Measurements from ENCODE around the gene HRH3.

The HRH3 gene

DNA sequence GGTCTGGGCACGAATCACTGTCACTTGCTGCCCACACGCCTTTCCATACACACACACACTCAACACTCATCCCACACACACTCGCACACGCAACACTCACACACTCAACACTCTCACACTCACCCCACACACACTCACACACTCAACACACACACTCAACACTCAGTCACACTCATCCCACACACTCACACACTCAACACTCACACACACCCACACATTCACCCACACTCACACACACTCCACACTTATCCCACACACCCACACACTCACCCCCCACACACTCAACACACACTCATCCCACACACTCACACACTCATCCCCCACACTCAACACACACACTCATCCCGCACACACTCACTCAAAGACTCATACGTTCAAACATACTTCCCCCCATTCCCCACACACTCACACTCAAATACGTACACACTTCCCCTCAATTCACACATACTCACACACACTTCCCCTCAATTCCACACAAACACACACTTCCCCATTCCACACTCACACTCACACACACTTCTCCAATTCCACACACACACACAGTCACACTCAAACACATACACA lies 9.0 kb upstream of the HRH3 start:
- DNase-seq: no peak

DNA sequence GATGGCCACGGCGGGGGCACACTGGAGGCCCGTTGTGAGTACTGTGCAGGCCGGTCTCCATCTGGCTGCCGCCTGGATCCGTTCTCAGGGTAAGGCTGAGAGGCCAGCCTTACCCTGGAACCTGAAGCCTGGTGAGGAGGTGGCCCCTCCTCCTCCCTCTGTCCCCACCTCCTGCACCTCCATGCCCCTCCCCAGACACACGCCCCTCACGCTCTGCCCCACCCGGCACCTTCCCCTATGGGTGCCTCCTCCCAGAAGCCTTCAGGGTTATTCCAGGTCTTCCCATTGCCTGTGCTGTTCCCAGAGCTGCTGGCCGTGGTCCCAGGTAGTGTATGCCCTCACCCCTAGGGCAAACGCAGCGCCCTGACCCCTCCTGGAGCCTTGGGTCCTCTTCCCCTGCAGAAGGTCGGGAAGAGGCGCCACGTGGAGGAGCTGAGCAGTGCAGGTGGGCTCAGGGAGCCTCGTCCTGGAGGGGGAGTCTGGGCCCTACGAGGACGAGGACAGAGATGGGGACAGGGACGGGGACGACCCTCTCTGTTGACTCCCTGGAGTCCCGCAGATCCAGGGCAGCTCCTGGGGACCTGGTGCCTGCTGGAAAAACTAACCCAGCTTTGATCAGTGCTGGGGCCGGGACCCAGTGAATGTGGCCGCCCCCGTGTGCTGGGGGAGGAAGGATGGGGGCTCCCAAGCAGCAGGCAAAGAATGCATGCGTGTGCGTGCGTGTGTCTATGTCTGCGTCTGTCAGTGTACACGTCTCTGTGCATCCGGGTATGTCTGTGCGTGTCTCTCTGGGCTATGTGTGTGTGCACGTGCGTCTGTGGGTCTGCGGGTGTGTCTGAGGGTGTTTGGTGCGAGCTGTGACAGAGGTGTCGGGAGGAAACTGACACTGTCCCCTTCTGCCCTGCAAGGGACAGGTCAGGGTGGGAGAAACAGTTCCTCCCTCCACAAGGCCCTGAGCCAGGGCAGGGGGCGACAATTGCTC lies 8.2 kb upstream of the HRH3 start:
- DNase-seq: no peak

DNA sequence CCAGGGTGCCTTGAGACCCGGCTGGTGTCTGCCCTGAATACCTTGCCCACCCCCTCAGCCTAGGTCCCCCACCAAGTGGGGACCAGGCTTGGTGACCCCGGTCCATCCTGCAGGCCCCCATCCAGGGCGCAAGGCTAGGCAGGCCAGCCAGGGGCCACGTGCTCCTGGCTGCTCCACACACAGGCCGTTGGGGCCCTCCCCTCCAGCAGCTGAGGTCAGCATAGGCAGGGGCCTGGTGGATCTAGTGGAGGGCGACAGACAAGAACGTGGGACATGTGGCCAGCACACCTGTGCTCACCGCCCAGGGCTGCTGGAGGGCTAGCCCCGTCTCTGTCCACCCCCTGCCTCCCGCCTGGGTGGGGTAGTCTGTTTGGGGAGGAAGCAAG lies 7.5 kb upstream of the HRH3 start:
- no peak for DNase-seq

- no peak for DNase-seq
Measured at GRCh38 chr20:62226707-62227590, 6.9 kb upstream of the HRH3 start.

DNA sequence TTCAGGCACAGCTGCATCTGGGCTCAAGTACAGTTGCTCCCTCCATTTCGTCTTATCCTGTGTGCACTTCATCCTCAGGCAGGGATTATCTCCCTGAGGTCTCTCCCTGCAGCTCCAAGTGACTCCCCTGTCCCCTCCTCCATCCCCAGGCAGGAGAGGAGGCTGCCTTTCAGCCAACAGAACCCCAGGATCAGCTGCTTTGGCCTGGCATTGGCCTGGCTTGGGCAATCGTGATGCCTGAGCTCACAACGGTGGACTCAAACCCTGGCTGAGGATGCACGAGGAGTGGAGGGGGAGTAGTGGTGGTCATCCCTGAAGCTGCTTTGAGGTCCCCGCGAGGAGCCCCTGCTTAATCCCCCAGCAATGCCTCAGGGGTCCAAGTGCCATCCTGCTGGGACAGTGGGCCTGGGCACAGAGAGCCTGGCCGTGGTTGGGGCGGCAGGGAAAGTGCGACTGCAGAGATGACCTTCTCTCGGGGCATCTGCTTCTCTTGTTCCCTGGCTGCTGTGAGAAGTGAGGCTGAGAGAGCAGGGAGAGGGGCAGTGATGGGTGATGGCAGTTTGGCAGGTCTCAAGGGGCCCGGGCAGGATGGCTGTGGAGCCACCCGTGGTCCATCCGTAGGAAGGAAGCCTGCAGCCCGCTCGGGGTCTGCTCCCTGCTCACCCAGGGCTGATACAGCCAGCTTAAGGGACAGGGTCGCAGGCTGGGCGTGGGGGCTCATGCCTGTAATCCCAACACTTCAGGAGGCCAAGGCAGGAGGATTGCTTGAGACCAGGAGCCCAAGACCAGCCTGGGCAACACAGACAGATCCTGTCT lies 6.0 kb upstream of the HRH3 start:
- no peak for DNase-seq

GRCh38 chr20:62225026-62225425 lies 4.9 kb upstream of the HRH3 start:
- no peak for DNase-seq

DNA sequence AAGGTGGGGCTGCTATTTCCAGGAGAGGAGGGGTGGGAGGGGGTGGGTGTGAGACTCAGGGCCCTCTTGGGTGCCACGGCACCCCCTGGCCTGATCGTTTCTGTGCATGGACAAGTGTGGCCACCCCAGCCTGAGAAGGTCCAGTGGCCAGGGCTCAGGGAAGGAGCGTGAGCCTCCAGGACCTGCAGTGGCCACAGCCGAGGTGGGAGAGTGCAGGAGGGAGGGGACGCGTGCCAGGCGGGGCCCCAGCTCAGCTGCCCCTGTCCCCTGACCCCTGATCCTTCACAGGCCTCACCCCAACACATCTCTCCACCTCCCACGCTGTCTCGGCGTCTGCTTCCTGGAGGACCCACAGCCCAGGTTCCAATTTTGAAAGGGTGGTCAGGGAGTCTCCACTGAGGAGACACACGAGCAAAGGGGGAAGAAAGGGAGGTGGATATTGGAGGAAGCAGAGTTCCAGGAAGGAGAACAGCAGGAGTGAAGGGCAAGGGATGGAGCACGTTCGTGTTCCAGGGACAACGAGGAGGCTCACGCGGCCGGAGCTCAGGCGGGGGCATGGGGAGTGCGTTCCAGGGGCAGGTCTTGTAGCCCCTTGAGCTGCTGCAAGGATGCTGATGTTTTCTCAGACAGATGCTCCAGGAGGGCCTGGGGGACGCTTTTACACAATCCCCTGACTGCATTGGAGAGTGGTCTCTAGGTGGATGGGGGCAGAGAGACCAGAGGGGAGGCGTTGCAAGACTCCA lies 4.2 kb upstream of the HRH3 start:
- DNase-seq: no peak

DNA sequence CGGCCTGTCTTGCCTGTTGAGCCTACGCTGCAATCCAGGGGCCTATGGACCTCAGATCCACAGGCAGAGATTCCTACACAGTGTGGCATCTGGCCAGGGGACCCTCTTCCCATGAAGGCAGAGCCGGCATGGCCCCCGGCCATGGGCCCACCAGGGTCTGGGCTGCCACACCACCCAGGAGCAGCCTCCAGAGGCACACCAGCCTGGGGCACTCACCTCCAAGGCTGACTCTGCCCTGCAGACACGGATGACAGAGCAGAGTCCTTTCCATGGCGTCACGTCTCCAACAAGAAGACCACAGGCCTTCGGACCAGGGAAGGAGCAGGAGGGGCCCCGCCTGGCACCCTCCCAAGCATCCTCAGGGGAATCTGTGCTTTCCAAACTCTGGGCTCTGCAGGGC lies 3.5 kb upstream of the HRH3 start:
- no peak for DNase-seq

- no peak for DNase-seq
Measured at GRCh38 chr20:62222972-62223371, 2.9 kb upstream of the HRH3 start.

DNA sequence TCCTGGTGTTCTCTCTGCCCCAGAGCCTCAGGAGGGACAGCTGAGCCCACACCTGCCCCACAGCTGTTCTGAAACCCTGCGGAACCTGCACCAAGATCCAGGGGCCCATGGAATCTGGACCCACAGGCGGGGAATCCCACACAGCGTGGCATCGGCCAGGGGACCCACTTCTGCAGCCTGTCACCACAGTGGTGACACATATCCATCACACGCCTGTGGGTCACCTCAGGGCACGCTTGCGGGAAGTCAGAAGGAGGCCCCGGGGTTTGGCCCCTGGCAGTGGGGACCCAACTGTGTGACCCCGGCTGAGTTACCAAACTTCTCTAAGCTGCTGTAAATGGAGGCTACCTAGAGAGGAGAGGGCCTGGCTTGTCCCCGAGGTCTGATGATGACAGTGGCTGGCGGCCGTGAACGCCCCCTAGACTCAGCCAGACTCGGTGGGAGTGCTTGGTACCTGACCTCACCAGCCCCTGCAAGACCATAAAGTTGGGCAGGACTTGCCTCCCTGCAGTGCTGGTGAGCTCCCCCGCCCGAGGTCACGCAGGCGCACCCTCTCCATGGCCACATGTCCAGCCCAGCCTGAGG lies 2.3 kb upstream of the HRH3 start:
- DNase-seq: no peak

- no peak for DNase-seq
Measured at GRCh38 chr20:62220666-62221568, 839 bp upstream of the HRH3 start.

- DNase-seq: no peak
Measured at GRCh38 chr20:62219101-62219991, 732 bp downstream of the HRH3 start.

- no peak for DNase-seq
Measured at GRCh38 chr20:62217913-62218773, 1.9 kb downstream of the HRH3 start.

GRCh38 chr20:62216636-62217566 lies 3.2 kb downstream of the HRH3 start:
- DNase-seq: no peak

GRCh38 chr20:62215991-62216635 lies 4.0 kb downstream of the HRH3 start:
- DNase-seq: no peak

Measured in stimulated activated naive CD4-positive, alpha-beta T cell treated with Interleukin-2 at 50 U/mL for 16 hours (primary cell).